ENCODE measurements around the gene NAA40. TPM values are rescaled to one million over a fixed set of nuclear protein-coding genes. Genes with fewer than 3 reads are reported as not detected.

The NAA40 gene
- total RNA-seq, 3 donors from 2014 or later, result 5.9 to 27.4 (median 19.7) TPM

- Histone ChIP-seq H3K4me3 (no peak overlapping the region), H3K27me3 (no peaks in the 10 kb centered on the region), H3K36me3 (peaks cover 28% of the 10 kb centered on the region), H3K9me3 (no peaks in the 10 kb centered on the region), H3K4me1 (no peaks in the 10 kb centered on the region), H3K27ac (no peak overlapping the region)
- intact Hi-C loops (cut with DNase I; ENCODE audit: low total_unique reads), result no loop called here
- DNase-seq (ENCODE audit: low spot score in 2 of 2), result no peak
- TF ChIP-seq POLR2A (IDR thresholded peaks at IDR 0.05) (no peak), POLR2AphosphoS5 (IDR thresholded peaks at IDR 0.05) (no peak)
- TF ChIP-seq, protein P1, sequence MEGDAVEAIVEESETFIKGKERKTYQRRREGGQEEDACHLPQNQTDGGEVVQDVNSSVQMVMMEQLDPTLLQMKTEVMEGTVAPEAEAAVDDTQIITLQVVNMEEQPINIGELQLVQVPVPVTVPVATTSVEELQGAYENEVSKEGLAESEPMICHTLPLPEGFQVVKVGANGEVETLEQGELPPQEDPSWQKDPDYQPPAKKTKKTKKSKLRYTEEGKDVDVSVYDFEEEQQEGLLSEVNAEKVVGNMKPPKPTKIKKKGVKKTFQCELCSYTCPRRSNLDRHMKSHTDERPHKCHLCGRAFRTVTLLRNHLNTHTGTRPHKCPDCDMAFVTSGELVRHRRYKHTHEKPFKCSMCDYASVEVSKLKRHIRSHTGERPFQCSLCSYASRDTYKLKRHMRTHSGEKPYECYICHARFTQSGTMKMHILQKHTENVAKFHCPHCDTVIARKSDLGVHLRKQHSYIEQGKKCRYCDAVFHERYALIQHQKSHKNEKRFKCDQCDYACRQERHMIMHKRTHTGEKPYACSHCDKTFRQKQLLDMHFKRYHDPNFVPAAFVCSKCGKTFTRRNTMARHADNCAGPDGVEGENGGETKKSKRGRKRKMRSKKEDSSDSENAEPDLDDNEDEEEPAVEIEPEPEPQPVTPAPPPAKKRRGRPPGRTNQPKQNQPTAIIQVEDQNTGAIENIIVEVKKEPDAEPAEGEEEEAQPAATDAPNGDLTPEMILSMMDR (IDR thresholded peaks at IDR 0.05), result no peak
These were observed 33.6 kb upstream of the NAA40 start for GRCh38 chr11:63905179-63905578.

DNA sequence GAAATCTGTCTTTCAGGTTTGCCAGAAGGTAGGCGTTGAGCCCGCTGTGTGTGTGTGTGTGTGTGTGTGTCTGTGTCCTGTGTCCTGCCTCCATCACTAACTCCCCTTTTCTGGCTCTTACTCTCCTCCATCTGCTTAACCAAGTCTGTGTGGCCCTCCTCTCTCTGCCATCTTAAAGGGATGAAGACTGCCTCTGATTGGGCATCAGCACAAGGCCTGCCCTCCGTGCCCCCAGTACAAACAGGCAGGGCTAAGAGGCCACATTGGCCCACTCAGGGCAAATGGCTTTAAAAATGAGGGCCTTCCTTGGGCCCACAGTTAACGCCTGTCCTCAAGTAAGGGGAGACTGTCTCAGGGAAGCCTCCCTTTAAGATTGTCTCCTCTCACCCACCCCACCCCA, 32.7 kb upstream of the NAA40 start:
- H3K9me3 ChIP-seq, result no peaks in the 10 kb centered on the region
- DNase-seq (ENCODE audit: low spot score in 2 of 2), result no peak
- no peak overlapping the region for H3K27ac ChIP-seq
- no peak overlapping the region for H3K4me3 ChIP-seq
- H3K27me3 ChIP-seq, result no peaks in the 10 kb centered on the region
- H3K36me3 ChIP-seq, result peaks cover 28% of the 10 kb centered on the region
- H3K4me1 ChIP-seq, result no peaks in the 10 kb centered on the region
- intact Hi-C loops (cut with DNase I; ENCODE audit: low total_unique reads), result no loop called here
- TF ChIP-seq POLR2AphosphoS5 (IDR thresholded peaks at IDR 0.05) (no peak), POLR2A (IDR thresholded peaks at IDR 0.05) (no peak)
- TF ChIP-seq, protein P1 (IDR thresholded peaks at IDR 0.05), result no peak

GRCh38 chr11:63906585-63906984, 32.2 kb upstream of the NAA40 start:
- Histone ChIP-seq H3K36me3 (peaks cover 28% of the 10 kb centered on the region), H3K27ac (no peak overlapping the region), H3K9me3 (no peaks in the 10 kb centered on the region), H3K27me3 (no peaks in the 10 kb centered on the region), H3K4me1 (no peaks in the 10 kb centered on the region), H3K4me3 (no peak overlapping the region)
- TF ChIP-seq POLR2AphosphoS5 (IDR thresholded peaks at IDR 0.05), result no peak
- TF ChIP-seq POLR2A (IDR thresholded peaks at IDR 0.05), result no peak
- TF ChIP-seq, protein P1 (IDR thresholded peaks at IDR 0.05), result no peak
- DNase-seq (ENCODE audit: low spot score in 2 of 2), result no peak
- intact Hi-C loops (cut with DNase I; ENCODE audit: low total_unique reads), result no loop called here

GRCh38 chr11:63907063-63907462, 31.7 kb upstream of the NAA40 start:
- Histone ChIP-seq H3K27me3 (no peaks in the 10 kb centered on the region), H3K36me3 (peaks cover 28% of the 10 kb centered on the region), H3K27ac (no peak overlapping the region), H3K4me1 (no peaks in the 10 kb centered on the region), H3K9me3 (no peaks in the 10 kb centered on the region), H3K4me3 (no peak overlapping the region)
- no peak for DNase-seq (ENCODE audit: low spot score in 2 of 2)
- TF ChIP-seq POLR2AphosphoS5 (IDR thresholded peaks at IDR 0.05), result no peak
- intact Hi-C loops (cut with DNase I; ENCODE audit: low total_unique reads), result no loop called here

- intact Hi-C loops (cut with DNase I; ENCODE audit: low total_unique reads), result no loop called here
- DNase-seq (ENCODE audit: low spot score in 2 of 2), result no peak
- Histone ChIP-seq H3K4me1 (no peaks in the 10 kb centered on the region), H3K36me3 (peaks cover 20% of the 10 kb centered on the region), H3K27me3 (no peaks in the 10 kb centered on the region), H3K27ac (no peak overlapping the region), H3K4me3 (no peak overlapping the region), H3K9me3 (no peaks in the 10 kb centered on the region)
- TF ChIP-seq POLR2A (IDR thresholded peaks at IDR 0.05) (no peak), POLR2AphosphoS5 (IDR thresholded peaks at IDR 0.05) (no peak)
- TF ChIP-seq, protein P1 (IDR thresholded peaks at IDR 0.05), result no peak
These were observed 30.8 kb upstream of the NAA40 start for GRCh38 chr11:63907808-63908530.
